Measurements from ENCODE around the gene MCM5.

DNA sequence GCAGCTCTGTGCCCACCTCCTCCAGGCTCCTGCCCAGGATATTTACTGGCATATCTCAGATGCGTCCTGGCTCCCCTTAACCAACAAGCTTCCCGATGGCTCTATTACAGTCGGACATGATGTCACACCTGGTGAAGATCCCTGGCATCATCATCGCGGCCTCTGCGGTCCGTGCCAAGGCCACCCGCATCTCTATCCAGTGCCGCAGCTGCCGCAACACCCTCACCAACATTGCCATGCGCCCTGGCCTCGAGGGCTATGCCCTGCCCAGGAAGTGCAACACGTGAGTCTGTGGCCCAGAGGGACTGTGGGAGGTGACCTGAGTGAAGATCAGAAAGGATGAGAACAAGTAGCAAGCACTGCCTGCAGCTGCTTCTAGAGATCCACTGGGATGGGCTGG is 6.5 kb downstream of the MCM5 start:
- TF ChIP-seq ZNF274 (IDR thresholded peaks at IDR 0.05; ENCODE audit: low read depth, low read length) (no peak), YY1 (IDR thresholded peaks at IDR 0.05; ENCODE audit: insufficient read depth, insufficient read length) (no peak), SUZ12 (IDR thresholded peaks at IDR 0.05; ENCODE audit: extremely low read depth, insufficient read depth, insufficient read length) (no peak)
